WI38 (cell line): ENCODE data around the gene AKR1A1.
"Not testable (repeated sequence)": the region's sequence is repeated elsewhere in the genome, so short reads cannot be mapped to it uniquely, and the experiment has no call there.

Experiments used
- H3K4me3 ChIP-seq: 2 replicates; pipeline ENCODE4 v1.5.1; 2011; ENCODE audit warnings: low read depth, mild to moderate bottlenecking, control low read depth, low read length
- TF ChIP-seq, protein P1 (sequence below): IDR thresholded peaks from 2 replicates; pipeline ENCODE4 v1.5.1; 2012; ENCODE audit warnings: low read depth, mild to moderate bottlenecking, control low read depth, low read length

The AKR1A1 gene

DNA sequence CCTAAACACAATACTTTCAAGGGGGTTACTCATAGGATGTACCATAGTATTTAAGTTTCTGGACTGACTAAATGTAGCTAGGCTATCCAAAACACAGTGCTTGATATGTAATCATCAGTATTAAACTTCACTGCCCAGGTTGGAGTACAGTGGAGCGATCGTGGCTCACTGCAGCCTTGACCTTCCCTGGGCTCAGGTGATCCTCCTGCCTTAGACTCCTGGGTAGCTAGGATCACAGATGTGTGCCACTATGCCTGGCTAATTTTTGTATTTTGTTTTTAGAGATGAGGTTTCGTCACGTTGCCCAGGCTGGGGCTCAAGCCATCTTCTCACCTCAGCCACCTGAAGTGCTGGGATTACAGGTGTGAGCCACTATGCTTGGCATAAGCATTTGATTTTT, 43.8 kb downstream of the AKR1A1 start:
- TF ChIP-seq, protein P1, sequence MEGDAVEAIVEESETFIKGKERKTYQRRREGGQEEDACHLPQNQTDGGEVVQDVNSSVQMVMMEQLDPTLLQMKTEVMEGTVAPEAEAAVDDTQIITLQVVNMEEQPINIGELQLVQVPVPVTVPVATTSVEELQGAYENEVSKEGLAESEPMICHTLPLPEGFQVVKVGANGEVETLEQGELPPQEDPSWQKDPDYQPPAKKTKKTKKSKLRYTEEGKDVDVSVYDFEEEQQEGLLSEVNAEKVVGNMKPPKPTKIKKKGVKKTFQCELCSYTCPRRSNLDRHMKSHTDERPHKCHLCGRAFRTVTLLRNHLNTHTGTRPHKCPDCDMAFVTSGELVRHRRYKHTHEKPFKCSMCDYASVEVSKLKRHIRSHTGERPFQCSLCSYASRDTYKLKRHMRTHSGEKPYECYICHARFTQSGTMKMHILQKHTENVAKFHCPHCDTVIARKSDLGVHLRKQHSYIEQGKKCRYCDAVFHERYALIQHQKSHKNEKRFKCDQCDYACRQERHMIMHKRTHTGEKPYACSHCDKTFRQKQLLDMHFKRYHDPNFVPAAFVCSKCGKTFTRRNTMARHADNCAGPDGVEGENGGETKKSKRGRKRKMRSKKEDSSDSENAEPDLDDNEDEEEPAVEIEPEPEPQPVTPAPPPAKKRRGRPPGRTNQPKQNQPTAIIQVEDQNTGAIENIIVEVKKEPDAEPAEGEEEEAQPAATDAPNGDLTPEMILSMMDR: no peak
- no peak overlapping the region for H3K4me3 ChIP-seq

DNA sequence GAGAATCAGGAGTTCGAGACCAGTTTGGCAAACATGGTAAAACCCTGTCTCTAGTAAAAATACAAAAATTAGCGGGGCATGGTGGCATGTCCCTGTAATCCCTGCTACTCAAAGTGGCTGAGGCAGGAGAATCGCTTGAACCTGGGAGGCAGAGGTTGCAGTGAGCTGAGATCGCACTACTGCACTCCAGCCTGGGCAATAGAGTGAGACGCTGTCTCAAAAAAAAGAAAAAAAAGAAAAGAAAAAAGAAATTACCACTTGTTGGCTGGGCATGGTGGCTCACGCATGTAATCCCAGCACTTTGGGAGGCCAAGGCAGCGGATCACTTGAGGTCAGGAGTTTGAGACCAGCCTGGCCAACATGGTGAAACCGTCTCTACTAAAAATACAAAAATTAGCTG, 46.1 kb downstream of the AKR1A1 start:
- H3K4me3 ChIP-seq: not testable (repeated sequence)

DNA sequence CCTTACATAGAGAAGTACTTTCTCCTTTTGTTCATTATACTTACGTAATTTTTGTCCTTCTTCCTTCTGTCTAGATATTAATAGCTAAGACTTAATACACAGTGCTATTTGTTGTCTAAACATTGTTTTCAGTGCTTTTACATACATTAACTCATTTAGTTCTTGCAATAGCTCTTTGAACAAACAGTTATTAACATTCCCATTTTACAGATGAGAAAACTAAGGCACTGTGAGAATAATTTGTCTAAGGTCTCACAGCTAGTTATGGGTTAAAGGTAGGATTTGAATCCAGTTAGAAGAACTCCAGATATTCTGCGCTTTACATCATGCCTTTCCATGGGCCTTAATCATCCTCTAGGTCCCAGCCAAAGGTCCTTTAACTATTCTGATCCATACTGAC, 53.6 kb downstream of the AKR1A1 start:
- TF ChIP-seq, protein P1: no peak
- H3K4me3 ChIP-seq: no peak overlapping the region

DNA sequence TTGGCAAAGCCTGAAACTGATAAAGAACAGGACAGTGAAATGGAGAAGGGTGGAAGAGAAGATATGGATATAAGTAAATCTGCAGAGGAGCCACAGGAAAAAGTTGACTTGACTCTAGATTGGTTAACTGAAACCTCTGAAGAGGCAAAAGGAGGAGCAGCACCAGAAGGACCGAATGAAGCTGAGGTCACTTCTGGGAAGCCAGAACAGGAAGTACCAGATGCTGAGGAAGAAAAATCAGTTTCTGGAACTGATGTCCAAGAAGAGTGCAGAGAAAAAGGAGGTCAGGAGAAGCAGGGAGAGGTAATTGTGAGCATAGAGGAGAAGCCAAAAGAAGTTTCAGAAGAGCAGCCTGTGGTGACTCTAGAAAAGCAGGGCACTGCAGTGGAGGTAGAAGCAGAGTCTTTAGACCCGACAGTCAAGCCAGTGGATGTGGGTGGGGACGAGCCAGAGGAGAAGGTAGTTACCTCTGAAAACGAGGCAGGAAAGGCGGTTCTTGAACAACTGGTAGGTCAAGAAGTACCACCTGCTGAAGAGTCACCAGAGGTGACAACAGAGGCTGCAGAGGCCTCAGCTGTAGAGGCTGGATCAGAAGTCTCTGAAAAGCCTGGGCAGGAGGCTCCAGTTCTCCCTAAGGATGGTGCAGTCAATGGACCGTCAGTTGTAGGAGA, 56.9 kb downstream of the AKR1A1 start:
- no peak overlapping the region for H3K4me3 ChIP-seq
- TF ChIP-seq, protein P1: no peak

DNA sequence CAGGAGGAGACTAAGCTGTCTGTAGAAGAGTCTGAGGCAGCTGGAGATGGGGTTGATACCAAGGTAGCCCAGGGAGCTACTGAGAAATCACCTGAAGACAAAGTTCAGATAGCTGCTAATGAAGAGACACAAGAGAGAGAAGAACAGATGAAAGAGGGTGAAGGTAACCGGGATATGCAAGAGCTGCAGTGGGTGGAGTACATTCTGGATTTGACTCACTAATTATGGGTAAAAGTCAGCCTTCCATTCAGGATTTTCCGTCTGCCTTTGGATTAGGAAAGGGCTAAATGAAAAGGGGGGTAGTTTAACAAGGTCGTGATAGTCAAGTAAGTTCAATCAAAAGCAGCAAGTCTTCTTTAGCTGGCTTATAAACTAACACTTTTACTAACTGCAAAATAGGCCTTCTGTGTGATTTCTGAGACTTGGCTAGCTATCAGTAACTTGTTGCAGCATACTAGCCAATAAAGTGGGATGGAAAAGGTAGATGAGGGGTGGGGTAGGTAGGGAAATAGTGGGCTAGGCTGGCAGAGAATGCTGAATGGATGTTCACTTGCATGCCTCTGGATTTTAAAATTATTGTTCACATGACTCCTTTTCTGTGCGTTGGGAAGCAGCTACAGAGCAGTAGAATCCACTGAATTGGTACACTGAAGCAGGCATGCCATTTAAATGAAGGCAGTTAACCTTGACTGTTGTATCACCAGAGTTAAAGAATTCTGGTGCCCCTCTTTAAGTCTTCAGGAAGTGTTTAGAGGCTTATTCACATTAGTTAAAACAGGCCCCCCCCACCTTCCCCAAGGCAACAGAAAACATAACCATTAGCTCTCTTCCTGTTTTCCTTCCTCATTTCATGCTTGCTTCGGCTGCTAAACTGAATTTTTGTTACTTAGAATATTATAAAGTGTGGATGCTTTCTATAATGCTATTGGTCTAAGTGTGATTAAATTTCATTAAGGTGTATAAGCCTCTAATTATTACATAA, 57.8 kb downstream of the AKR1A1 start:
- H3K4me3 ChIP-seq: no peak overlapping the region
- TF ChIP-seq, protein P1: no peak

DNA sequence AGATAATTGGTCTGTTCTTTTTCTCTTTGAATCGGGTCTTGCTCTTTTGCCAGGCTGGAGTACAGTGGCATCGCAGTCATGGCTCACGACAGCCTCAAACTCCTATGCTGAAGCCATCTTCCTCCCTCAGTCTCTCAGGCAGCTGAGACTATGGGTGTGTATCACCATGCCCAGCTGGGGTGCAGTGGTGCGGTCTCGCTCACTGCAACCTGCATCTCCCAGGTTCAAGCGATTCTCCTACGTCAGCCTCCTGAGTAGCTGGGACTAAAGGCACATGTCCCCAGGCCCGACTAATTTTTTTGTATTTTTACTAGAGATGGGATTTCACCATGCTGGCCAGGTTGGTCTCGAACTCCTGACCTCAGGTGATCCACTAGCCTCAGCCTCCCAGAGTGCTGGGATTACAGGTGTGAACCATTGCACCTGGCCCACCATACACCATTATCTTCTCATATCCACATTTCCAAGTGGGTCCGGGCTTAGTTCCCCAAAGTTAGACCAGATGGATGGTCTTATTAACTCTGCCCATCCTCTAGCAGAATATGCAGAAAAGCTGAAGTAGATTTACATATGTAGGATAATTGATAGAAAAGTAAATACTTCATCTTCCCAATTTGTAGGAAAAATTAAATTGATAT, 60.1 kb downstream of the AKR1A1 start:
- TF ChIP-seq, protein P1: no peak
- no peak overlapping the region for H3K4me3 ChIP-seq

DNA sequence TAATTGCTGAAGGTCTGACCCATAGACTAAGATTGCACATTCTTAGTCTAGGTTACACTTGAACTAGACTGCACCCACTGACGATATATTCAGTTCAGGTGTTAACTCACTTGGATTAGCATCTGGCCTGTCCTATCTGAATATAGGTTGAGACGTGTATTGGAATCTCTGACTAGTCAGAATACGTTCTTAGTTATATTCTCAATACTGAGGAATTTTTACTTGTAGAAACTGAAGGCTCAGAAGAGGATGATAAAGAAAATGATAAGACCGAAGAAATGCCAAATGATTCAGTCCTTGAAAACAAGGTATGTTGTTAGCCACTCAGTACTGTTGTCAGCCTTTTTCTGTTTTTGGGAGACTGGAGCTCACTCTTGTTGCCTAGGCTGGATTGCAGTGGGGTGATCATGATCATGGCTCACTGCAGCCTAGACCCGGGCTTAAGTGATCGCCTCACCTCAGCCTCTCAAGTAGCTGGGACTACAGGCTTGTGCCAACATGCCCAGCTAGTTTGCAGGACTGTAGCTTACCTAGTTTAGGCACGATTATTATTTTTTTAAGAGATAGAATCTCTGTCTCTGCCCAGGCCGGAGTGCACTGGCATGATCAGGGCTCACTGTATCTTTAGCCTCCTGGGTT, 62.4 kb downstream of the AKR1A1 start:
- TF ChIP-seq, protein P1: no peak
- H3K4me3 ChIP-seq: no peak overlapping the region
